Measurements from ENCODE around the gene SRGAP1.

Gene SRGAP1

GRCh38 chr12:63844391-63845341 is at the start of gene SRGAP1:
Gene SRGAP1 (plus strand): TSS chr12:63844700. CDS start chr12:63844817, 117 bp downstream.
- peak; percentile 16 for DNase-seq (ENCODE audit: low spot score)

GRCh38 chr12:63795032-63795687 is 49.3 kb upstream of the SRGAP1 start:
- no peak for DNase-seq (ENCODE audit: low spot score)

- DNase-seq (ENCODE audit: low spot score) = no peak
Measured at GRCh38 chr12:63795944-63796343, 48.6 kb upstream of the SRGAP1 start.

- DNase-seq (ENCODE audit: low spot score) = peak; percentile 23
Measured at GRCh38 chr12:63802012-63802608, 42.4 kb upstream of the SRGAP1 start.

GRCh38 chr12:63804746-63805145 is 39.8 kb upstream of the SRGAP1 start:
- no peak for DNase-seq (ENCODE audit: low spot score)

GRCh38 chr12:63805704-63806672 is 38.5 kb upstream of the SRGAP1 start:
- DNase-seq (ENCODE audit: low spot score) = no peak

GRCh38 chr12:63808631-63809030 is 35.9 kb upstream of the SRGAP1 start:
- DNase-seq (ENCODE audit: low spot score) = no peak

- DNase-seq (ENCODE audit: low spot score) = no peak
Measured at GRCh38 chr12:63809566-63809965, 34.9 kb upstream of the SRGAP1 start.

- no peak for DNase-seq (ENCODE audit: low spot score)
Measured at GRCh38 chr12:63811334-63811733, 33.2 kb upstream of the SRGAP1 start.

- no peak for DNase-seq (ENCODE audit: low spot score)
Measured at GRCh38 chr12:63811755-63812154, 32.7 kb upstream of the SRGAP1 start.

- DNase-seq (ENCODE audit: low spot score) = no peak
Measured at GRCh38 chr12:63814146-63814772, 30.2 kb upstream of the SRGAP1 start.

GRCh38 chr12:63815482-63815852 is 29.0 kb upstream of the SRGAP1 start:
- no peak for DNase-seq (ENCODE audit: low spot score)

GRCh38 chr12:63816031-63816430 is 28.5 kb upstream of the SRGAP1 start:
- no peak for DNase-seq (ENCODE audit: low spot score)

GRCh38 chr12:63820427-63820826 is 24.1 kb upstream of the SRGAP1 start:
- no peak for DNase-seq (ENCODE audit: low spot score)

GRCh38 chr12:63821781-63822251 is 22.7 kb upstream of the SRGAP1 start:
- no peak for DNase-seq (ENCODE audit: low spot score)

GRCh38 chr12:63822352-63822751 is 22.1 kb upstream of the SRGAP1 start:
- no peak for DNase-seq (ENCODE audit: low spot score)

- DNase-seq (ENCODE audit: low spot score) = no peak
Measured at GRCh38 chr12:63823040-63823439, 21.5 kb upstream of the SRGAP1 start.

GRCh38 chr12:63826006-63826585 is 18.4 kb upstream of the SRGAP1 start:
- DNase-seq (ENCODE audit: low spot score) = peak; percentile 68

GRCh38 chr12:63828867-63829266 is 15.6 kb upstream of the SRGAP1 start:
- no peak for DNase-seq (ENCODE audit: low spot score)

- no peak for DNase-seq (ENCODE audit: low spot score)
Measured at GRCh38 chr12:63836046-63836445, 8.5 kb upstream of the SRGAP1 start.

- DNase-seq (ENCODE audit: low spot score) = no peak
Measured at GRCh38 chr12:63836936-63837335, 7.6 kb upstream of the SRGAP1 start.

Data from iPS-NIHi11 (cell line).